Measurements from ENCODE around the gene CRIM1.

CRIM1 gene

DNA sequence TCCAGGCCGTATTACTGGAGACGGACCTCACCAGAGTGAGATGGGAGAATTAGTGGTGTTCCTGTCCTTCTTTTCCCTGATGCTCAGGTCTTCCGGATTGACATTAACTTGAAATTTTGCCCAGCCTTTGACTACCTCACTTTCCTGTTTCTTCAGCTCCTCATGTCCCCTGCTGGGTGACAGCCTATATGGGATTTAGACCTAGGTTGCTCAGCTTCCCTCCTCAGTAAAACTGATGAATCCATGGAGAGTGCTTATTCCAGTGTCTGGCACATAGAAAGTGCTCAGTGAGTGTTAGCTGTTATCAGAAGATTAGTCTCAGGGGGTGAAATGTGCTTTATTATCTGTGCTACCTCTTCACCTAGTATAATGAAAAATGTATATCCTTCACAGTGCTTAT lies 30.0 kb downstream of the CRIM1 start:
- H3K9me3 ChIP-seq (ENCODE audit: control insufficient read depth, insufficient read depth, low read length) = no peaks in the 10 kb centered on the region
- H3K4me3 ChIP-seq (ENCODE audit: low read depth, low read length) = no peak overlapping the region
- H3K36me3 ChIP-seq (ENCODE audit: control insufficient read depth, insufficient read depth, low read length) = no peaks in the 10 kb centered on the region
- no peaks in the 10 kb centered on the region for H3K27me3 ChIP-seq (ENCODE audit: control insufficient read depth, insufficient read depth, low read length)
- peaks cover 66% of the 10 kb centered on the region for H3K4me1 ChIP-seq (ENCODE audit: control insufficient read depth, insufficient read depth, low read length)
- H3K9ac ChIP-seq (ENCODE audit: low read depth, low read length) = no peak overlapping the region
- no peak overlapping the region for H3K27ac ChIP-seq (ENCODE audit: low read depth, low read length)

- Histone ChIP-seq H3K27ac (ENCODE audit: low read depth, low read length) (no peak overlapping the region), H3K9me3 (ENCODE audit: control insufficient read depth, insufficient read depth, low read length) (no peaks in the 10 kb centered on the region), H3K36me3 (ENCODE audit: control insufficient read depth, insufficient read depth, low read length) (no peaks in the 10 kb centered on the region), H3K4me1 (ENCODE audit: control insufficient read depth, insufficient read depth, low read length) (peaks cover 62% of the 10 kb centered on the region), H3K4me3 (ENCODE audit: low read depth, low read length) (no peak overlapping the region), H3K9ac (ENCODE audit: low read depth, low read length) (no peak overlapping the region), H3K27me3 (ENCODE audit: control insufficient read depth, insufficient read depth, low read length) (no peaks in the 10 kb centered on the region)
Measured at GRCh38 chr2:36387258-36387916, 31.8 kb downstream of the CRIM1 start.

DNA sequence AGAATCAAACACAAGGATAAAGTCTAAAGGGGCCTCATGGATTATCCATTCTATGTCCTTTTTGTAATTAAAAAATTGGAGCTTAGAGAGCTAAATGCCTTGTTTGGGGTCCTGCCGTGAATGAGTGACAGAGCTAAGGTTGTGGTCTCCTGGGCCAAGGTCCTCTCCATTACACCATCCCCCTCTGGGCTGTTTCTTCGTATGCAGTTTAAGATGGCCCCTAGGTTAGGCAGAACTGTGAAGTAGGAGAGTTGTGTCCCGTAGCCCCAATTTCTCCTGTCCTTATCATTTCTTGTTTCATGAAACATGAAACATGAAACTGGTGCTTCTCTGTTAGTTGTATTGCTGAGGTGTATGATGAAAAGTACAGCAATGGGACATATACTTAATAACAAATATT lies 32.9 kb downstream of the CRIM1 start:
- H3K9ac ChIP-seq (ENCODE audit: low read depth, low read length) = no peak overlapping the region
- H3K27me3 ChIP-seq (ENCODE audit: control insufficient read depth, insufficient read depth, low read length) = no peaks in the 10 kb centered on the region
- no peaks in the 10 kb centered on the region for H3K36me3 ChIP-seq (ENCODE audit: control insufficient read depth, insufficient read depth, low read length)
- no peak overlapping the region for H3K4me3 ChIP-seq (ENCODE audit: low read depth, low read length)
- peaks cover 71% of the 10 kb centered on the region for H3K4me1 ChIP-seq (ENCODE audit: control insufficient read depth, insufficient read depth, low read length)
- H3K9me3 ChIP-seq (ENCODE audit: control insufficient read depth, insufficient read depth, low read length) = no peaks in the 10 kb centered on the region
- H3K27ac ChIP-seq (ENCODE audit: low read depth, low read length) = peak overlapping the region; percentile 1

DNA sequence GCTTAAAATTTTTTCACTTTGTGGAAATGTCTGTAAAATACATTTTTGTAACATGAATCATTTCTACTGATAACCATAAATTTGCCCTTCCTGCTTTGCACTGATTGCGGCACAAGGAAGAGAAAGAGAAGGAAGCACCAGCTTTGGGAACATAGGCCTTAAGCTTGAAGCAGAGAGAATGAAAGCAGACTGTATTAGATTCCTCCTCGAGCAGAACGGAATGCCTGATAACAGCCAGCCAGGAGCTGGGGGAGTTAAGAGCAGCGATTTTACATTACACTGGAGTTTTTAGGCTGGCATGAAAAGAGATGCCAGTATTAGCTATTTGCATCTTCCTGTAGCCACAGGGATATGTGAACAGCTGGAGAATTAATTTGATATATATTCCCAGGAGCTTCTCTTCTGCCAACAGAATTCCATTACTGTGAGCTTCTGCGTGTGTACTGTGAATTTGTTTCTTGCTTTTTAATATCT lies 33.5 kb downstream of the CRIM1 start:
- Histone ChIP-seq H3K9me3 (ENCODE audit: control insufficient read depth, insufficient read depth, low read length) (no peaks in the 10 kb centered on the region), H3K4me1 (ENCODE audit: control insufficient read depth, insufficient read depth, low read length) (peaks cover 71% of the 10 kb centered on the region), H3K27ac (ENCODE audit: low read depth, low read length) (peak overlapping the region; percentile 1), H3K9ac (ENCODE audit: low read depth, low read length) (no peak overlapping the region), H3K36me3 (ENCODE audit: control insufficient read depth, insufficient read depth, low read length) (no peaks in the 10 kb centered on the region), H3K4me3 (ENCODE audit: low read depth, low read length) (no peak overlapping the region), H3K27me3 (ENCODE audit: control insufficient read depth, insufficient read depth, low read length) (no peaks in the 10 kb centered on the region)

GRCh38 chr2:36389577-36389976 lies 34.0 kb downstream of the CRIM1 start:
- Histone ChIP-seq H3K9me3 (ENCODE audit: control insufficient read depth, insufficient read depth, low read length) (no peaks in the 10 kb centered on the region), H3K4me1 (ENCODE audit: control insufficient read depth, insufficient read depth, low read length) (peaks cover 69% of the 10 kb centered on the region), H3K9ac (ENCODE audit: low read depth, low read length) (no peak overlapping the region), H3K27ac (ENCODE audit: low read depth, low read length) (no peak overlapping the region), H3K4me3 (ENCODE audit: low read depth, low read length) (no peak overlapping the region), H3K27me3 (ENCODE audit: control insufficient read depth, insufficient read depth, low read length) (no peaks in the 10 kb centered on the region), H3K36me3 (ENCODE audit: control insufficient read depth, insufficient read depth, low read length) (no peaks in the 10 kb centered on the region)

DNA sequence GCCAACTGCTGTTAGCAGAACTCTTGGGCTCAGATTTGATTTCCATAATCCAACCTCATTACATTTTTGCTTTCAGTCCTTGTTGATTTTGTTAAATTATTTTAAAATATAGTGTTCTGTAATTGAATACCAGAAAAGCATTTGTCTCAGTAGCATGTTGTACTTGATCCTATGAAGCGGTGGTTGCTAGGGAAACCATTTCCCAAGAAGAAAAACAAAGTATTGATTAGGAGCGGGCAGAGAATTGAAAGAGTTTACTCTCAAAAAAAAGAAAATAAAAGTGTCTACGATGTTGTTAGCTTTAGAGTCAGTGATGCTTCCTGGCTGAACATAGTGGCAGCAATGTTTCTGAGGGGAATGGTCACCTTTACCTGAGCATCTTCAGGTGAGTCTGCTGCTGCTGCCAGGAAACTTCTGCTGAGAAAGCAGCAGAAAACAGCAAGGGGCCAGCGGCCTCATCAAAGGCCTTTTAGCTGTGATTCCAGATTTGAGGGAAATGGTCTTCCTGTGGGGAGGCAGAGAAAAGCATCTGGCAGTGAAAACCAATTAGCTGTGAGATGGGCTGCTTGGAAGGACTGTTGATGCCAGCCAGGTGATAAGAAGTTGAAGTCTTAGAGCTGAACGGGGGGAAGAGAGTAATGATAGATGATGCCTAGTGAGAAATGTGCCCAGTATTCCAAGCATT lies 37.1 kb downstream of the CRIM1 start:
- H3K27me3 ChIP-seq (ENCODE audit: control insufficient read depth, insufficient read depth, low read length) = no peaks in the 10 kb centered on the region

DNA sequence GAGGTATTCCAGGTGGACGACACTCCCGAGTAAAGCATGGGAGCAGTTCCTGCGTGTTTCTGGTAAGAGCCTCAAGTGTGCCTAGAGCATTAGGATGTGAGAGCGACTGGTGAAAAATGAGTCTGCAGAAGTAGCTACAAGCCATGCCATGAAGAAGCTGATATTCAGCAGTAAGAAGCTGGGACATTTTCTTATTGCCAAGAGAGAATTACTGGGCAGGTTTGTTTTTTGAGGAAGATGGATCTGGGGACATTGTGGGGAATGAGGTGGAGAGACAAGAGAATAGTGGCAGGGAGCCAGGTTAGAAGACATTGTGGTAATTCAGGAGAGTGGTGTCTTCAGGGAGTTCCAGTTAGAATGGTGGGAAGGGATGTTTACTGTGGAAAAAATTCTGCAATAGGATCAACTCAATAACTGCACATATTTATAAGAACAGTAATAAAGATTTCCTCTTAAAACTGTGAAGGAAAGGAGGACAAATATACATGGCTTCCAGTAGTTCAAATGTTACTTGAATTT lies 38.2 kb downstream of the CRIM1 start:
- H3K27me3 ChIP-seq (ENCODE audit: control insufficient read depth, insufficient read depth, low read length) = no peaks in the 10 kb centered on the region
- H3K9me3 ChIP-seq (ENCODE audit: control insufficient read depth, insufficient read depth, low read length) = no peaks in the 10 kb centered on the region
- H3K36me3 ChIP-seq (ENCODE audit: control insufficient read depth, insufficient read depth, low read length) = 0 out of 2 replicates have a peak, but pooled peaks cover 5% of the 10 kb centered on the region
- H3K4me1 ChIP-seq (ENCODE audit: control insufficient read depth, insufficient read depth, low read length) = peaks cover 63% of the 10 kb centered on the region
- H3K4me3 ChIP-seq (ENCODE audit: low read depth, low read length) = no peak overlapping the region
- H3K27ac ChIP-seq (ENCODE audit: low read depth, low read length) = no peak overlapping the region
- H3K9ac ChIP-seq (ENCODE audit: low read depth, low read length) = no peak overlapping the region

More for the DNA sequence above, 37.1 kb downstream of the CRIM1 start:
- H3K27ac ChIP-seq (ENCODE audit: low read depth, low read length) = no peak overlapping the region
- H3K36me3 ChIP-seq (ENCODE audit: control insufficient read depth, insufficient read depth, low read length) = 0 out of 2 replicates have a peak, but pooled peaks cover 5% of the 10 kb centered on the region
- no peak overlapping the region for H3K9ac ChIP-seq (ENCODE audit: low read depth, low read length)
- peaks cover 63% of the 10 kb centered on the region for H3K4me1 ChIP-seq (ENCODE audit: control insufficient read depth, insufficient read depth, low read length)
- H3K4me3 ChIP-seq (ENCODE audit: low read depth, low read length) = no peak overlapping the region
- no peaks in the 10 kb centered on the region for H3K9me3 ChIP-seq (ENCODE audit: control insufficient read depth, insufficient read depth, low read length)

DNA sequence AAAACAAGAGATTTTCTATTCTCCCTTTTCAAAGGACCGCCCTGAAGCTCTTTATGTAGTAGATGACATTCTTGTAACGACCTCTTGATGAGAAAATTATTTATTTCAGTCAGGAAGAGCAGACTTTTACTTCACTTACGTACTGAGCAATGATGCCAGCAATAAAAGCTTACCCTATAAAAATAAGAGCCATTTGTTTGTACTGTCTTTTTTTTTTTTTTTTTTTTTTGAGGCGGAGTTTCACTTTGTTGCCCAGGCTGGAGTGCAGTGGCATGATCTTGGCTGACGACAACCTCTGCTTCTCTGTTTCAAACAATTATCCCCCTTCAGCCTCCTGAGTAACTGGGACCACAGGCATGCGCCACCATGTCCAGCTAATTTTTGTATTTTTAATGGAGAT lies 39.2 kb downstream of the CRIM1 start:
- Histone ChIP-seq H3K27ac (ENCODE audit: low read depth, low read length) (no peak overlapping the region), H3K9ac (ENCODE audit: low read depth, low read length) (no peak overlapping the region), H3K36me3 (ENCODE audit: control insufficient read depth, insufficient read depth, low read length) (0 out of 2 replicates have a peak, but pooled peaks cover 8% of the 10 kb centered on the region), H3K4me3 (ENCODE audit: low read depth, low read length) (no peak overlapping the region), H3K9me3 (ENCODE audit: control insufficient read depth, insufficient read depth, low read length) (no peaks in the 10 kb centered on the region), H3K4me1 (ENCODE audit: control insufficient read depth, insufficient read depth, low read length) (peaks cover 63% of the 10 kb centered on the region), H3K27me3 (ENCODE audit: control insufficient read depth, insufficient read depth, low read length) (no peaks in the 10 kb centered on the region)

GRCh38 chr2:36395866-36396265 lies 40.3 kb downstream of the CRIM1 start:
- Histone ChIP-seq H3K9ac (ENCODE audit: low read depth, low read length) (no peak overlapping the region), H3K9me3 (ENCODE audit: control insufficient read depth, insufficient read depth, low read length) (no peaks in the 10 kb centered on the region), H3K27me3 (ENCODE audit: control insufficient read depth, insufficient read depth, low read length) (no peaks in the 10 kb centered on the region), H3K36me3 (ENCODE audit: control insufficient read depth, insufficient read depth, low read length) (0 out of 2 replicates have a peak, but pooled peaks cover 8% of the 10 kb centered on the region), H3K4me1 (ENCODE audit: control insufficient read depth, insufficient read depth, low read length) (peaks cover 62% of the 10 kb centered on the region), H3K4me3 (ENCODE audit: low read depth, low read length) (no peak overlapping the region), H3K27ac (ENCODE audit: low read depth, low read length) (no peak overlapping the region)

DNA sequence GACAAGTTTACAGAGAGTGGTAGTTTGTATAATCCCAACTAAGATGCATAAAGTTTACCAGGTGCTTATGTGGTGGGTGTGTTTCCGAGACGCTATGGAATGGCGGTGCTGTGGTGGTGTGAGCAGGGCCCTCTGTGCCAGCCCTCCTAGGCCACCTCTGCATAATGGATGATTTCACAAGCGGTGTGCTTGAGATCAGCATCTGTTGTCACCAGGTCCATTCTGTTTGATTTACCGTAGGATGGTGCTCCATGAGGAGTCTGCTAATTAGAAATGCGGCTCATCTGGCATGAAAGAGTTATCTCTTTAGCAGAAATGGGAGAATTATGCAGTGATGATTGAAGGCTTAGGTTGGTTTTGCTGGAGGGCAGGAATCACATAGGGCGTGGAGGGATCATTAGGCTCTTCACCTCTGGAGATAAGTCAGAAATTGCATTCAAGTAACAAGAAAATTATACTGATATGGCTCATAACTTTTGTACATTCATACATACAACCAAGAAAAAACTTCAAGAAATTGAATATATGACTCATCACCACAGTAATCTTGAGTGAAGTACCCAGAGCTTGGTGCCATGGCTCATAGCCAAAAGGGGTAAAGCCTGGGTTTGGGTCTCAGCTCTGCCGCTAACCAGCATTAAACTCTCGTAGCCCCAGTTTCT lies 41.4 kb downstream of the CRIM1 start:
- 0 out of 2 replicates have a peak, but pooled peaks cover 8% of the 10 kb centered on the region for H3K36me3 ChIP-seq (ENCODE audit: control insufficient read depth, insufficient read depth, low read length)
- H3K4me3 ChIP-seq (ENCODE audit: low read depth, low read length) = no peak overlapping the region
- H3K9me3 ChIP-seq (ENCODE audit: control insufficient read depth, insufficient read depth, low read length) = no peaks in the 10 kb centered on the region
- peaks cover 62% of the 10 kb centered on the region for H3K4me1 ChIP-seq (ENCODE audit: control insufficient read depth, insufficient read depth, low read length)
- no peak overlapping the region for H3K9ac ChIP-seq (ENCODE audit: low read depth, low read length)
- H3K27ac ChIP-seq (ENCODE audit: low read depth, low read length) = no peak overlapping the region
- no peaks in the 10 kb centered on the region for H3K27me3 ChIP-seq (ENCODE audit: control insufficient read depth, insufficient read depth, low read length)

Data from HUES48 (cell line).